Stimulated activated naive CD8-positive, alpha-beta T cell treated with anti-CD3 and anti-CD28 coated beads, Interleukin-15, Interleukin-2, amounts not matched to agents 100 ng/mL and 50 ng/mL, for 24 hours (primary cell): Measurements from ENCODE around the gene VPS36.
"Not testable (repeated sequence)": the region's sequence is repeated elsewhere in the genome, so short reads cannot be mapped to it uniquely, and the experiment has no call there.

Experiments used
- H3K27ac Mint-ChIP-seq: one replicate; pipeline ENCODE4 v1.8.0; 2021; ENCODE audit warnings: mild to moderate bottlenecking, mixed read lengths
- H3K27me3 Mint-ChIP-seq: one replicate; pipeline ENCODE4 v1.8.0; 2021; ENCODE audit warnings: mixed read lengths
- H3K36me3 Mint-ChIP-seq: one replicate; pipeline ENCODE4 v1.8.0; 2021; ENCODE audit warnings: low read depth, mixed read lengths
- H3K4me1 Mint-ChIP-seq: one replicate; pipeline ENCODE4 v1.8.0; 2021; ENCODE audit warnings: low read depth, mixed read lengths
- H3K4me3 Mint-ChIP-seq: one replicate; pipeline ENCODE4 v1.8.0; 2021; ENCODE audit warnings: mild to moderate bottlenecking, mixed read lengths
- H3K9me3 Mint-ChIP-seq: one replicate; pipeline ENCODE4 v1.8.0; 2021; ENCODE audit warnings: mixed read lengths

VPS36 gene

DNA sequence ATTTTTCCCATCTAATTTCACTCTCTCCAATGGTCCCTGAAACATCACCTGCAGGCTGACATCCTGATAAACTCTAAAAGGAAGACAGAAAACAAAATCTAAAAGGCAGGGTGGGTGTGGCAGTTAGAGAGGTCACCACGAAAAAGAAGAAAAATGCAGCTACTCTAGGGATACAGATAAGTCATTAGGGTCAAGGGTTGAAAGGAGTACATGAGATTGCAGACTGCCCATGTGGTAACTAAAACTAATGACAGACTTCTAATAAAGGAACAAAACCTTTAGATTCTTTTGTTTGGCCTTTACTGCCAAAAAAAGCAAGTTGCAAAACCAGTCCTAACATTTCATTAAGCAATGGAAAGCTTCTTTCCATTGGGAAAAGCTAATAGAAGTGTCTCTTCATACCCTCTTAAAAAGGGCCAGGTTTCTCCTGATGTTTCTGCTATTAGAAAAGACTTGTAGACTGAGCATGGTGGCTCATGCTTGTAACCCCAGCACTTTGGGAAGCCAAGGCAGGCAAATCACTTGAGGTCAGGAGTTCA lies 75.5 kb downstream of the VPS36 start:
- Mint-ChIP-seq H3K4me1 (no peaks in the 10 kb centered on the region), H3K36me3 (no peaks in the 10 kb centered on the region), H3K4me3 (no peak overlapping the region), H3K9me3 (no peaks in the 10 kb centered on the region), H3K27ac (no peak overlapping the region), H3K27me3 (no peaks in the 10 kb centered on the region)

DNA sequence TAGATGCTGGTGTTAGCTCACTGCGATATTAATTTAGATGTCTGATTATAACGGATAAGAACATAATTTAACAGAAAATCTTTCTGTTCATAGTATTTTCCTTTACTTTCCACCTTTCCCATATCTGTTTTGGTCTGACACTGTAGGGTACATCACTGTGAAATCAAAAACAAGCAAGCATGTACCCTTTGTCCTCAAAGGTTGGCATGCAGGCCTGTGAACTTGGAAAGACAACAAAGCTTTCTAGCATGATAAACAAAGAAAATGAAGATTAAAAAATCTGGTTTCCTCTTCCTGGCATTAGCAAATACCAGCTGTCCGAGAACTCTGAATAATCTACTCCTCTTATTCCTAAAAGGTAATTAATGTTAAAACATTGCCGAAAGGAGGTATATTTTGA lies 76.0 kb downstream of the VPS36 start:
- Mint-ChIP-seq H3K27ac (no peak overlapping the region), H3K4me1 (no peaks in the 10 kb centered on the region), H3K27me3 (no peaks in the 10 kb centered on the region), H3K4me3 (no peak overlapping the region), H3K36me3 (no peaks in the 10 kb centered on the region), H3K9me3 (no peaks in the 10 kb centered on the region)

DNA sequence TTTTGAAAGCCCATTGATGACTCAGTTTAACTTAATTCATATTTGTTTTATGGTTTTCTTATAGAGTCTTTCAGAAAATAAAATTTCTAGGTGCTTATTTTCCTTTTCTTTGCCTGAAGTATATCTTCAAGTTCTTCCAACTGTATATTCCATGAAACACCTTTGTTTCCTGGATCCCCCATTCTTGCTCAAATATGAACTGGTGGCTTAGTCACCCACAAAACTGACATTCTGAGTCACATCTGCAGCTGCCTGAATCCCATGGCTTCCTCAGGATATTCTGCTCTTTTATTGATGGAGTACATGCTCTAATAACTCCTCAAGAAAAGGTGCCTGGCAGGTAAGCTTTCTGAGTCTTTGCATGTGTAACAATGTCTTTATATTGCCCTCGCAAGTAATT lies 77.2 kb downstream of the VPS36 start:
- H3K27ac Mint-ChIP-seq, H3K9me3 Mint-ChIP-seq, H3K36me3 Mint-ChIP-seq, H3K27me3 Mint-ChIP-seq, H3K4me1 Mint-ChIP-seq, H3K4me3 Mint-ChIP-seq: not testable (repeated sequence)

DNA sequence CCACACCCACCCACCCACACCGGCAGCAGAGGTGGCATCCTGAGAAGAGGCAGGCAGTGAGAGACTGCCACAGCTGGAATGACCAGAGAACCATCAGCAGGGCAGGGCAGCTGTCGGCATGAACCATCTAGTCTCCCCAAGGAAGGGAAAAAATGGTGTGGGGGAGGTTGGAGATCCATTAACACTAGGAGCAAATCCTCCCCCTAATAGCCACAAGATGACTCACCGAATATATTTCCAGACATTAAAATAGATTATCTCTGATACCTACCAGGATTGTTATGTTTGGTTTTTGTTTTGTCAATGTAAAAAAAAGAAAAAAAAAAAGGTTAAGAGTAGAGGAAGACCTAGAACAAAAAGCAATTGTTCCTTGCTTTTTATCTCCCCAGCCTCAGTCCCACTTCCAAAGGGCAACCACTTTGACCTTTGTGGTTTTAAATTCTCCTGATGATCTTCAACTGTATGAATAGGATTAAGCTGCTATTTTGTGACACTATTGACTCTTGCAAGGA lies 78.6 kb downstream of the VPS36 start:
- no peak overlapping the region for H3K27ac Mint-ChIP-seq
- no peak overlapping the region for H3K4me3 Mint-ChIP-seq
- H3K36me3 Mint-ChIP-seq: no peaks in the 10 kb centered on the region
- H3K27me3 Mint-ChIP-seq: no peaks in the 10 kb centered on the region
- H3K4me1 Mint-ChIP-seq: no peaks in the 10 kb centered on the region
- no peaks in the 10 kb centered on the region for H3K9me3 Mint-ChIP-seq

DNA sequence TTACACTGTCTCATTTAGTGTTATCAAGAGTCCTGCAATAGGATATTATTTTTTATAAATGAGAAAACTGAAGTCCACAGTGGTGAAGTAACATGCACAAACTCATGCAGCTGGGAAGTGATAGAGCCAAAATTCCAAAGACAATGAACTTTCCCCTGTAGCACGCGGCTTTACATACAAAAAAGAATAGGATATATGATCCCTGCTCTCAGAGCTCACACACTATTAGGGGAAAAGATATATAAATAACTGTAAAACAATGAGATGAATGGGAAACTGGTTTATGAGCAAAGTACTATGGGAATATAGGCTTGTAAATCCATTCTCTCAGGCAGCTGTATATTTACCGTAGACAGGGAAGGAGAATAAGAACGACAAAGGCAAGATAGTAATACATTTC lies 84.1 kb downstream of the VPS36 start:
- H3K4me1 Mint-ChIP-seq: no peaks in the 10 kb centered on the region
- no peak overlapping the region for H3K4me3 Mint-ChIP-seq
- H3K36me3 Mint-ChIP-seq: no peaks in the 10 kb centered on the region
- no peaks in the 10 kb centered on the region for H3K9me3 Mint-ChIP-seq
- peaks cover 8% of the 10 kb centered on the region for H3K27me3 Mint-ChIP-seq
- no peak overlapping the region for H3K27ac Mint-ChIP-seq
